GM19324 (cell line): ENCODE results near the gene FAM25G.

Experiments used
- ATAC-seq: cut with Tn5 transposase; IDR thresholded peaks from one replicate; pipeline ENCODE4 v1.9.1; 2021; ENCODE audit warnings: mild to moderate bottlenecking, moderate library complexity; ENCODE audit not compliant: unreplicated experiment, low FRiP score

The FAM25G gene

DNA sequence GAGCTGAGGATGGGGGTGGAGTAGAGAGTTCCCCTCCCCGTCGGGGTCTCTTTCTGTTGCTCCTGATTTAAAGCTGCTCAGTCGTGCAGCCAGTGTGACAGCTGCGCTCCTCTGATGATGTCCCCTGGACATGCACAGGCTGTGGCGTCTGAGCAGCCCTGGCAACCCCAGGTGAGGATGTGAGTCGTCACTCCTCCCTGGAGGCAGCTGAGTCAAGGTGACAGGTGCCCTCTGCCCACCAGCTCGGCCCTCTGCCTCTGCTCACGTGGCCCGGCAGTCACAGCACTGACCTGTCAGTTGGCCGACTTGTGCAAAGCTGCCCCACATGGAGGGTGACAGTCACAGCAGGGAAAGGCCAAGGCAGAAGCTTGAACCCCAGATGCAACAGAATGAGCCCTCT lies 41.5 kb downstream of the FAM25G start:
- no peak for ATAC-seq

DNA sequence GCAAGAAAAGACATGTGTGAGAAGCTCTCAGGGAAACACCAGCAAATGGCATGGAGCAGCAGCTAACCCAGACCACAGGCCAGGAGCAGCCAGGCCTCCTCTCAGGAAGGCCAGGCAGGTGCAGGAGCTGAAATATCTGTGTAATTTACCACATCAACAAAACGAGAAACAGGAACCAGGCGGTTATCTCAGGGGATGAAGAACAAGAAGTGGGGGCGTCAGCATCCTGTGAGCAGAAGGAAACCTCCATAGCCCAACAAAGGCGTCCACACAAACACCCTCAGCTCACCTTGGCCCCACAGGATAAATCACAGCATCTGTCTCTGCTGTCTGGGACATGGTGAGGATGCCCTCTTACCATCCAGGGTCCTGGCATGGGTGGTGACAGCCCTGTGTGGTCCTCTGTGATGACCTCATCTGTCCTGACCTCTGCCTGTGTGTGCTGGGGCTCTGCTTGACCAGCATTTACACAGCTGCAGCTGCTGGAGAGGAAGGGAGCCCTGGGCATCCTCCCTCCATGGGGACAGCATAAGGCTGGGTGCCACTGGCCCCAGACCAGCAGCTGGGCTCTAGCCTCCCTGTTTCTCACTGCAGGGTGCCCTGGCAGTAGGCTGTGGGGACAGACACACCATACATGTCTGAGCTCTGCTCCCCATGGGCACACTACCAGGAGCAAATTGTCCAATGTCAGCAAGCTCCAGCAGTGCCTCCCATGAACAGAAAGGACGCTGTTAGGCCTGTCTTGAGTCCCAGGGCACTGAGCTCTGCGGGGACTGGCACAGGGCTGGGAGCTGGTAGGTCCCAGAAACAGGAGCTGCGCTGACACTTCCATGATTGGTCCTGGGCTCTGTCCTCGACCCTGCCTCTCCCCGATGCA lies 42.2 kb downstream of the FAM25G start:
- no peak for ATAC-seq

DNA sequence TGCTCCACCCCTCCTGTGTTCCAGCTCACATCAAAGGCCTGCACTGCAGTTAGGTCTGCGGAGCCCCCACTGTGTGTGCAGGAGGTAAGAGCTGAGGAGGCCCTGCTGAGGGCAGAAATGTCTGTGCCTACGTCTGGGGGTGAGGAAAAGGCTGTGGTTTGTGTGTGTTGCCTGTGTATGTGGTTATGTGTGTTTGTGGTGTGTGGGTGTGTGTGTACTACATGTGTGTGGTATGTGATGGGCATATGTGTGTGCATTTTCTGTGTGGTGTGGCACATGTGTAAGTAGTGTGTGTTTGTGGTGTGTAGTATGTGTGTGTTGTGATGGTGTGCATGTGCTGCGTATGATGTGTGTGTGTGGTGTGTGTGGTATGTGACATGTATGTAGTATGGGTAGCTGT lies 43.8 kb downstream of the FAM25G start:
- ATAC-seq, result no peak

DNA sequence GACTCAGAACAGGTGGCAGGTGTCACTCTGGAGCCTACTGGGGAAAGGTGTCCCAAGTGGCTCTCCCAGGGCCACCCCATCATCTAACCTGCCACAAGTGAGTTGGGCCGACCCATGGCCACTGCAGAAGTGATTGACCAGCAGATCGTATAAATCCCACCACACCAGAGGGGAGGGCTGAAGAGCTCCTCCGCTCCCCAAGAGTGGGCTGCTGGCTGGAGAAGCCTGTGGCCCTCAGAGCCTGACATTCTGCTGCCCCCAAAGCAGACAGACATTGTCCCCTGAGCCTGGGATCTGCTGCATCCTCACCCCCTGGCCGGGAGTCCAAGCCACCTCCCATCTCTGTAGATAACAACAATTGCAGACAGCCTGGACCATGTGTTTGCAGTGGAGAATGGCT lies 44.3 kb downstream of the FAM25G start:
- no peak for ATAC-seq

GRCh38 chr10:47445720-47446119 lies 45.8 kb downstream of the FAM25G start:
- no peak for ATAC-seq

GRCh38 chr10:47444047-47444446 lies 47.5 kb downstream of the FAM25G start:
- ATAC-seq, result no peak

DNA sequence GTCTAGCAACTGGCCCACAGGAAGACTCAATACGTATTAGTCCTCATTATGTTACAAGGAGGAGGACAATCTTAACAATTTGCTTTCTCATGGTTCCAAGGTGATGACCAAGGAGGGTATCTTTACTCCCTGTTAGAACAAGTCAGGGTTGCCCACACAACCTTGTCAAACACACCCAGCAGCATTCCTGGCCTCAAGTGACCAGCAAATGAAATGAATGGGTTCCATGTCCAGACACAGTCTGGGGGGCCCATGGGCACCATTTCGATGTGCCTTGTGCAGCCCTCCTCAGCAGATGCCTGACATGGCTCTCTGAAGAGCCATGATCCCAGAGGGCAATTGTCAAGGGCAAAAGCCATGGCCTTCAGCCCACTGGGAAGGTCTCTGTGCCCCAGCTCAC lies 48.4 kb downstream of the FAM25G start:
- ATAC-seq, result no peak

- ATAC-seq, result no peak
Observed at GRCh38 chr10:47442351-47442750, 49.1 kb downstream of the FAM25G start.

- ATAC-seq, result no peak
Observed at GRCh38 chr10:47441938-47442337, 49.6 kb downstream of the FAM25G start.

DNA sequence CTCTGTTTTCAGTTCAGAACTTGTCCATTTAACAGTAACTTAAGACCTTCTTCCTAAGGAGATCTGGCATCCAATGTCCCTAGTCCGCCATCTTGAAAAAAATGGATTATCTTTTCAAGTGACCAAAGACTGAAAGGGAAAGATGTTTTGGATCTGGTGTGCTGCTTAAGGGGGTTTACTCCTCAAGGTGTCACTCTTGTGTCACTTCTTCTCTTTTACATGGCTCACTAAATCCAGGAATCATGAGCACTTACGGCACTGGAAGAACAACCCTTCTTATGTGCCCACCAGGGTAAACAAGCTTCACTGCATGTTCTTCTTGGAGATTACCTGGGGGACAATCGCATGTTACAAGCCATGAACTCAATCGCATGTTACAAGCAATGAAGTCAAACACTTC lies 51.3 kb downstream of the FAM25G start:
- no peak for ATAC-seq

- ATAC-seq, result no peak
Observed at GRCh38 chr10:47438857-47439474, 52.5 kb downstream of the FAM25G start.
